ENCODE measurements around the gene MAP2K2. TPM values are rescaled to one million over a fixed set of nuclear protein-coding genes. Genes with fewer than 3 reads are reported as not detected.

MAP2K2 gene
- total RNA-seq, 6 donors from 2014 or later = 86.8 to 170 (median 134) TPM

GRCh38 chr19:4109626-4109945, 14.3 kb downstream of the MAP2K2 start:
- no peak for DNase-seq
- TF ChIP-seq POLR2A (IDR thresholded peaks at IDR 0.05) (no peak), POLR2AphosphoS5 (IDR thresholded peaks at IDR 0.05) (no peak), CTCF (IDR thresholded peaks at IDR 0.05) (no peak), EP300 (IDR thresholded peaks at IDR 0.05) (no peak)
- no peak overlapping the region for H3K4me3 ChIP-seq
- no peaks in the 10 kb centered on the region for H3K9me3 ChIP-seq
- WGBS, 2 donors = 92 to 94% methylated on average over 6 of the region's 6 CpGs
- ATAC-seq (ENCODE audit: low FRiP score in 2 of 2) = no peak
- peak overlapping the region in 3 of 4 donors; percentile 1 to 51 (median 48) for H3K27ac ChIP-seq
- peaks cover 0 to 95% (median 65%) of the 10 kb centered on the region in 4 donors for H3K36me3 ChIP-seq
- H3K27me3 ChIP-seq = no peaks in the 10 kb centered on the region
- peaks cover 0 to 13% (median under 1%) of the 10 kb centered on the region in 4 donors for H3K4me1 ChIP-seq

DNA sequence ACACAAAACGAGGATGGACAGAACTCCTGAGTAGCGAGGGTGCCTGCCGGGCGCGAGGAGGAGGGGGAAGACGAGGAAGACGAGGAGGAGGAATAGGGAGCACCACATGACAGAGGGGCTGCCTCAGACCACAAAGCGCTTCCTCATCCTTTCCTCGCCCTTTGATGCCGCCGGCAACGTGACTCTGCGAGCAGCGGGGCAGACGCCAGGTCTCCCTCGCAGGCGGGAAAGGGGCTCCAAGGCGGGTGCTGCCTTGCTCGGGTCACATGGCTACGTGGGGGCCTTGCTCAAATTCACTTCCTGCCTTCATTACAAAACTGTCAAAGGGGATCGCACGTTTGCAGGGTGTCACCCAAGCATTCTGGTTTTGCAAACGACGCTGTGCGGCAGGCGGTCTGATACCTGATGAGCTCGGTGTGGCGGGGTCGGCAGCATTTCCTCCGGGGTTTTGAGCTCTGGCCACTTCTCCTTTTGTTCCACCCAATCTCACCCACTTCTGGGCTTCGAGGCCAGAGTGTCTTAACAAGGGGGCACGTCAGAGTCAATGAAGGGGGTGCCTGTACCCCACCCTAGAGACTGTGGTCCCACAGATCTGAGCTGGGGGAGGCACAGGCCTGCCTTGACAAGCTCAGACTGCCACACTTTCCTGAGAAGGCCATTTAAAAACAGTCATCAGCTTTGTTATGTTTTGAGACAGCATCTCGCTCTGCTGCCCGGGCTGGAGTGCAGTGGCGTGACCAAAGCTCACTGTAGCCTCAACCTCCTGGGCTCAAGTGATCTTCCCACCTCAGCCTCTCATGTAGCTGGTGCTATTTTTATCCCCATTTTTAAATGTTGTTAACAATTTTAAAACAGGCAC, 14.9 kb downstream of the MAP2K2 start:
- peak overlapping the region in 3 of 4 donors; percentile 1 to 51 (median 48) for H3K27ac ChIP-seq
- no peak overlapping the region for H3K4me3 ChIP-seq
- TF ChIP-seq EP300 (IDR thresholded peaks at IDR 0.05) (no peak), CTCF (IDR thresholded peaks at IDR 0.05) (no peak), POLR2A (IDR thresholded peaks at IDR 0.05) (no peak), POLR2AphosphoS5 (IDR thresholded peaks at IDR 0.05) (no peak)
- no peak for ATAC-seq (ENCODE audit: low FRiP score in 2 of 2)
- peaks cover 0 to 95% (median 63%) of the 10 kb centered on the region in 4 donors for H3K36me3 ChIP-seq
- no peaks in the 10 kb centered on the region for H3K27me3 ChIP-seq
- 70 to 82% methylated on average over 30 to 35 of the region's 35 CpGs for WGBS, 2 donors
- peaks cover 0 to 13% (median 0%) of the 10 kb centered on the region in 4 donors for H3K4me1 ChIP-seq
- H3K9me3 ChIP-seq = no peaks in the 10 kb centered on the region
- peak; percentile 45 to 76 for DNase-seq

GRCh38 chr19:4103080-4103433, 20.9 kb downstream of the MAP2K2 start:
- Histone ChIP-seq H3K4me3 (no peak overlapping the region), H3K9me3 (no peaks in the 10 kb centered on the region), H3K36me3 (peaks cover 14 to 95% (median 70%) of the 10 kb centered on the region in 4 donors), H3K27me3 (no peaks in the 10 kb centered on the region), H3K27ac (no peak overlapping the region), H3K4me1 (peaks cover 0 to 19% (median 6%) of the 10 kb centered on the region in 4 donors)
- TF ChIP-seq CTCF (IDR thresholded peaks at IDR 0.05) (no peak), POLR2A (IDR thresholded peaks at IDR 0.05) (no peak), EP300 (IDR thresholded peaks at IDR 0.05) (no peak), POLR2AphosphoS5 (IDR thresholded peaks at IDR 0.05) (no peak)
- WGBS, 2 donors = 83 to 91% methylated on average over 4 to 8 of the region's 9 CpGs
- ATAC-seq (ENCODE audit: low FRiP score in 2 of 2) (no peak), DNase-seq (no peak)

DNA sequence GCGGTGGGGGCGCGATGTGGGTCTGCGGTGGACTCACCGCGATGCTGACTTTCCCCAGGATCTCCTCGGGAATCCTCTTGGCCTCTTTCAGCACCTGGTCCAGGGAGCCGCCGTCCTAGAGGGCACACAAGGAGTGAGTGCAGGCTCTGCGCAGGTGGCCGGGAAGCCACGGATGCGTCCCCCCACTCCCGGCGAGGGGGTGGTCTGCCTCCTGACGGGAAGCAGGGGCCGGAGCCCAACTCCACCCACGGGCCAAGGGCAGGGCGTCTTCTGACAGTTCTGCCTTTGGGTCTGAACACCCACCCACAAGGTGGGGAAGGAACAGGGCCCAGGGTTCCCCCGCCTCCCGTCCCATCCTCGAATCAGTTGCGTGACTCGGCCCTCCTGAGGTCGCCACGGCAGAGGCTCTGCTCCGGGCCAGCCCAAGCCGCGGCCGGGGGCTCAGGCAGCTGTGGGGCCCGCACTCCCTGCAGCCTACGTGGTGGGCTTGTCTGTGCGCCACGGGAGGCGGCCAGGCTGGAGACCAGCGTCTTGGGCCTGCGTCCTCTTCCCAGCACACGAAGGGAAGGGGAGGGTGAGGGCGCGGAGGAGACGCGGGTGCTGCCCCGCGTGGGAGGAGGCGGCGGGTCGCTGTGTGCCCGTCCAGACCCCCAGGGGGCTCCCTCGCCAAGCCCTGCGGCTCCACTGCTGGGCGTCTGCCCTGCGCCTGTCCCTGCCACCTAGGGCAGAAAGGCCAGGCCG, 21.4 kb downstream of the MAP2K2 start:
- DNase-seq (peak in 1 of 2 donors; percentile 79), ATAC-seq (ENCODE audit: low FRiP score in 2 of 2) (no peak)
- no peaks in the 10 kb centered on the region for H3K9me3 ChIP-seq
- H3K4me1 ChIP-seq = peaks cover 0 to 20% (median 6%) of the 10 kb centered on the region in 4 donors
- WGBS, 2 donors = 95 to 96% methylated on average over 30 to 31 of the region's 53 CpGs
- H3K27ac ChIP-seq = no peak overlapping the region
- no peak overlapping the region for H3K4me3 ChIP-seq
- no peaks in the 10 kb centered on the region for H3K27me3 ChIP-seq
- peaks cover 14 to 95% (median 65%) of the 10 kb centered on the region in 4 donors for H3K36me3 ChIP-seq
- TF ChIP-seq EP300 (IDR thresholded peaks at IDR 0.05) (no peak), POLR2AphosphoS5 (IDR thresholded peaks at IDR 0.05) (no peak)

- Histone ChIP-seq H3K27ac (no peak overlapping the region), H3K27me3 (no peaks in the 10 kb centered on the region), H3K4me1 (peaks cover 0 to 24% (median 6%) of the 10 kb centered on the region in 4 donors), H3K9me3 (no peaks in the 10 kb centered on the region), H3K36me3 (peaks cover 14 to 91% (median 64%) of the 10 kb centered on the region in 4 donors), H3K4me3 (no peak overlapping the region)
- TF ChIP-seq CTCF (IDR thresholded peaks at IDR 0.05) (no peak), POLR2A (IDR thresholded peaks at IDR 0.05) (no peak), POLR2AphosphoS5 (IDR thresholded peaks at IDR 0.05) (no peak), EP300 (IDR thresholded peaks at IDR 0.05) (no peak)
- DNase-seq (no peak), ATAC-seq (ENCODE audit: low FRiP score in 2 of 2) (no peak)
- WGBS, 2 donors = 95 to 100% methylated on average over 3 to 6 of the region's 10 CpGs
These were observed 22.5 kb downstream of the MAP2K2 start for GRCh38 chr19:4101496-4101770.
